Adrenal gland (tissue), 12 donors: ENCODE results near the gene ATG16L2. TPM values are rescaled to one million over a fixed set of nuclear protein-coding genes. Genes with fewer than 3 reads are reported as not detected.

Experiments
- DNase-seq, 7 donors: peaks; one replicate each; pipeline ENCODE4 v3.0.0-alpha.2; 2019 to 2020
- H3K27ac ChIP-seq, 5 donors: fragments of 200-600 bp; sonication (generic) in 4 of 5; 1 replicate in 3 of 5; 2 replicates in 2 of 5; pipeline versions ENCODE4 v1.5.1 to v1.8.0; 2016 to 2020; ENCODE audit warnings: mild to moderate bottlenecking in 1 of 5
- H3K27me3 ChIP-seq: fragments of 200-600 bp; 2 replicates; pipeline ENCODE4 v1.8.0; 2021
- H3K36me3 ChIP-seq, 2 donors: fragments of 200-600 bp; replicated peaks in 1 of 2; 1 replicate in 1 of 2; 2 replicates in 1 of 2; pipeline versions ENCODE4 v1.5.1 to v1.8.0; 2018 to 2022
- H3K4me1 ChIP-seq, 2 donors: fragments of 200-600 bp; replicated peaks in 1 of 2; 1 replicate in 1 of 2; 2 replicates in 1 of 2; pipeline versions ENCODE4 v1.5.1 to v1.8.0; 2018 to 2021
- H3K4me3 ChIP-seq, 4 donors: fragments of 200-600 bp; sonication (generic) in 3 of 4; one replicate each; pipeline ENCODE4 v1.5.1; 2016 to 2018
- H3K9me3 ChIP-seq, 3 donors: fragments of 200-600 bp; sonication (generic) in 1 of 3; replicated peaks in 1 of 3; 1 replicate in 2 of 3; 2 replicates in 1 of 3; pipeline versions ENCODE4 v1.5.1 to v1.8.0; 2016 to 2021
- CTCF ChIP-seq, 6 experiments: fragments of 450-650 bp in 4 of 6; fragments of 200-600 bp in 2 of 6; sonication (generic) in 1 of 6; IDR thresholded peaks; 1 replicate in 5 of 6; 2 replicates in 1 of 6; pipeline versions ENCODE4 v1.5.1 to v1.8.0; 2016 to 2021; ENCODE audit warnings: antibody characterized with exemption in 6 of 6, mild to moderate bottlenecking in 2 of 6, moderate library complexity in 1 of 6
- POLR2A ChIP-seq, 2 donors: fragments of 450-650 bp; IDR thresholded peaks; one replicate each; pipeline ENCODE4 v1.6.1; 2017; ENCODE audit warnings: antibody characterized with exemption in 2 of 2, mild to moderate bottlenecking in 2 of 2, moderate library complexity in 1 of 2
- WGBS, 4 donors: extraction: QIAGEN DNeasy Blood & Tissue Kit in 2 of 4; methylation state at CpG; one replicate each; pipeline versions ENCODE4 v1.1.5 to v1.1.7; 2013 to 2017; 5-methylcytosine and 5-hydroxymethylcytosine counted together
- intact Hi-C, 2 donors: fragments of 100-400 bp; cut with DNase I; formaldehyde crosslinking; loops; one replicate each; pipeline versions ENCODE4 v1.14.1 to v1.15.0; 2022 to 2023
- polyA plus RNA-seq, 3 donors: library from polyadenylated mRNA; stranded (reverse); fragments of 200-250 nt in 2 of 3; fragments of 350-450 nt in 1 of 3; fragmentation: Illumina TruSeq in 1 of 3; extraction: RNeasy Lipid Tissue Mini Kit (QIAGEN cat#74804) in 1 of 3; gene quantifications; one replicate each; pipeline ENCODE4 v1.2.3, GENCODE V29; 2013 to 2014
- total RNA-seq, 9 donors: library from RNA; depleted of rRNA in 4 of 9; stranded (reverse); fragments of >200 nt in 4 of 9; fragments of 120-200 nt in 1 of 9; fragmentation: NEBNext Ultra II Directional in 1 of 9; extraction: Animal tissue kit (Norgen Biotek cat#: 25700) in 1 of 9; gene quantifications; one replicate each; pipeline versions ENCODE4 v1.1.0 to v1.2.4, GENCODE V29; 2013 to 2023
- donor health status: healthy with polysubstance abuse.
- donor health status: Bipolar disorder and iron deficiency.
- donor health status: DM: yes; HTN: yes; CAD: no.
- donor health status: DM: no; HTN: no; CAD: no.
- donor health status: DM: no; HTN: no; CAD: no.
- donor health status: DM: yes; HTN: yes; CAD: no.

The ATG16L2 gene
- total and polyA plus RNA-seq, 12 donors = 5.7 to 343 (median 30.6) TPM

GRCh38 chr11:72869831-72870230 is 55.6 kb downstream of the ATG16L2 start:
- Histone ChIP-seq H3K27ac (peak overlapping the region in 1 of 5 donors; percentile 4), H3K36me3 (no peaks in the 10 kb centered on the region), H3K9me3 (no peaks in the 10 kb centered on the region), H3K27me3 (no peaks in the 10 kb centered on the region), H3K4me3 (no peak overlapping the region), H3K4me1 (peaks cover 9% of the 10 kb centered on the region in 2 donors)
- intact Hi-C loops = no loop called here
- TF ChIP-seq POLR2A (IDR thresholded peaks at IDR 0.05) = no peak
- no peak for TF ChIP-seq CTCF (IDR thresholded peaks at IDR 0.05)
- WGBS, 4 donors = 76 to 91% (median 82%) methylated on average over 4 of the region's 4 CpGs
- DNase-seq = no peak

DNA sequence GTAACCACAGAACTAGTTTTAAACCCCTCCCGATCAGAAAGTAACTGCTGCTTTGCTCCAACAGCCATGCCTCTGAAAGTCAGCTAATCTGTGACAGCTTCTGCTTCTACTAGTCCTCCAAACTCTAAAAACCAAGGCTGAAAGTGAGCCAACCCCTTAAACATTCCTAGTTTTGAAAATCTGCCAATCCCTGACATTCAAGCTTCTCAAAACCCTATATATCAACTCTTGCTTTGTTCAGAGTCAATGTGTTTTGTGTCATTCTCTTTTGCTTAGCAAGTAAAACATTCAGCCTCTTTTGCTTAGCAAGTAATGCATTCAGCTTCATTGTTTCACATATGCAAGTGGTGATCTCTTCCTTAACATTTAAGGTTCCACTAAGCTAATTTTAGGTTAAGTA is 56.9 kb downstream of the ATG16L2 start:
- Histone ChIP-seq H3K9me3 (no peaks in the 10 kb centered on the region), H3K4me3 (no peak overlapping the region), H3K36me3 (no peaks in the 10 kb centered on the region), H3K4me1 (no peaks in the 10 kb centered on the region), H3K27ac (no peak overlapping the region), H3K27me3 (no peaks in the 10 kb centered on the region)
- 80 to 100% (median 92%) methylated on average over 1 of the region's 1 CpG for WGBS, 4 donors
- no peak for DNase-seq
- TF ChIP-seq POLR2A (IDR thresholded peaks at IDR 0.05) = no peak
- no peak for TF ChIP-seq CTCF (IDR thresholded peaks at IDR 0.05)
- intact Hi-C loops = no loop called here

GRCh38 chr11:72872012-72872411 is 57.8 kb downstream of the ATG16L2 start:
- TF ChIP-seq POLR2A (IDR thresholded peaks at IDR 0.05) = no peak
- no peak for TF ChIP-seq CTCF (IDR thresholded peaks at IDR 0.05)
- H3K27me3 ChIP-seq = no peaks in the 10 kb centered on the region
- DNase-seq = no peak
- no peak overlapping the region for H3K4me3 ChIP-seq
- H3K36me3 ChIP-seq = no peaks in the 10 kb centered on the region
- 92 to 100% (median 95%) methylated on average over 1 of the region's 1 CpG for WGBS, 4 donors
- no peaks in the 10 kb centered on the region for H3K4me1 ChIP-seq
- no peak overlapping the region for H3K27ac ChIP-seq
- no peaks in the 10 kb centered on the region for H3K9me3 ChIP-seq
- intact Hi-C loops = no loop called here

DNA sequence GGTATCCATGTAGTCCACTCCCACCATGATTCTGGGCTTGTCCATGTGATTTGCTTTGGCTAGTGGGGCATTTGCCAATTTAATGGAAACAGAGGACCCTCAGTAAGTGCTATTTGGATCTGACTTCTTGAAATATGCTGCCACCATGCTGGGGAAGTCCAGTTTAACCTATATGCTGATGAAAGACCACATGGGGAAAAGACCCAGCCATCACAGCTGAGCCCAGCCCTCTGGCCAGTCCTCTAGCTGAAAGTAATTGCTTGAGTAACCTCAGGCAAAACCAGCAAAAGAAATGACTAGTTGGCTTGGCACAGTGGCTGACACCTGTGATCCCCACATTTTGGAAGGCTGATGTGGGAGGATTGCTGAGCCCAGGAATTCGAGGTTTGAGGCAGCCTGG is 61.5 kb downstream of the ATG16L2 start:
- TF ChIP-seq POLR2A (IDR thresholded peaks at IDR 0.05) = no peak
- Histone ChIP-seq H3K9me3 (no peaks in the 10 kb centered on the region), H3K27ac (no peak overlapping the region), H3K4me1 (no peaks in the 10 kb centered on the region), H3K27me3 (no peaks in the 10 kb centered on the region), H3K4me3 (no peak overlapping the region), H3K36me3 (no peaks in the 10 kb centered on the region)
- intact Hi-C loops = no loop called here
- DNase-seq = no peak
- 89 to 100% (median 100%) methylated on average over 1 of the region's 1 CpG for WGBS, 4 donors

GRCh38 chr11:72876147-72876546 is 61.9 kb downstream of the ATG16L2 start:
- WGBS, 4 donors = 93 to 99% (median 98%) methylated on average over 3 of the region's 3 CpGs
- Histone ChIP-seq H3K27ac (no peak overlapping the region), H3K4me1 (no peaks in the 10 kb centered on the region), H3K27me3 (no peaks in the 10 kb centered on the region), H3K9me3 (no peaks in the 10 kb centered on the region), H3K36me3 (no peaks in the 10 kb centered on the region), H3K4me3 (no peak overlapping the region)
- TF ChIP-seq POLR2A (IDR thresholded peaks at IDR 0.05) (no peak), CTCF (IDR thresholded peaks at IDR 0.05) (no peak)
- intact Hi-C loops = no loop called here
- no peak for DNase-seq
